ENCODE measurements around the gene CPVL.

GRCh38 chr7:29017713-29018112 is 128.6 kb downstream of the CPVL start:
- TF ChIP-seq CTCF (IDR thresholded peaks at IDR 0.05; ENCODE audit: low read depth, low read length) (no peak), EZH2phosphoT487 (IDR thresholded peaks at IDR 0.05; ENCODE audit: low read depth) (no peak)

Measured in OCI-LY3 (cell line).